Loucy (cell line): Measurements from ENCODE around the gene LAIR1.
"Not testable (repeated sequence)": the region's sequence is repeated elsewhere in the genome, so short reads cannot be mapped to it uniquely, and the experiment has no call there.

Experiments
- H2AFZ ChIP-seq: fragments of 200-600 bp; sonication (generic); 2 replicates; pipeline ENCODE4 v1.6.0; 2016; ENCODE audit warnings: antibody characterized with exemption, mild to moderate bottlenecking, low read length, moderate library complexity
- H3F3A ChIP-seq: fragments of 200-600 bp; 2 replicates; pipeline ENCODE4 v1.6.0; 2016; ENCODE audit warnings: antibody characterized with exemption, low read depth, mild to moderate bottlenecking
- H3K27me3 ChIP-seq: fragments of 200-600 bp; sonication (generic); 2 replicates; pipeline ENCODE4 v1.6.1; 2014; ENCODE audit warnings: low read length, mild to moderate bottlenecking; ENCODE audit not compliant: insufficient read depth, poor library complexity, severe bottlenecking
- H3K36me3 ChIP-seq: fragments of 200-600 bp; sonication (generic); 2 replicates; pipeline ENCODE4 v1.6.1; 2016; ENCODE audit warnings: low read length; ENCODE audit not compliant: insufficient read depth
- H3K4me1 ChIP-seq: fragments of 200-600 bp; sonication (generic); 2 replicates; pipeline ENCODE4 v1.5.1; 2014; ENCODE audit warnings: low read length, mild to moderate bottlenecking; ENCODE audit not compliant: insufficient read depth, poor library complexity, severe bottlenecking
- H3K4me2 ChIP-seq: fragments of 200-600 bp; sonication (generic); 2 replicates; pipeline ENCODE4 v1.6.0; 2014; ENCODE audit warnings: antibody characterized with exemption, low read length, low read depth, mild to moderate bottlenecking; ENCODE audit not compliant: poor library complexity, severe bottlenecking
- H3K4me3 ChIP-seq: fragments of 200-600 bp; sonication (generic); 2 replicates; pipeline ENCODE4 v1.5.1; 2014; ENCODE audit warnings: low read length, mild to moderate bottlenecking, mixed read lengths; ENCODE audit not compliant: poor library complexity, severe bottlenecking
- H3K79me2 ChIP-seq: fragments of 200-600 bp; sonication (generic); 2 replicates; pipeline ENCODE4 v1.6.1; 2014; ENCODE audit warnings: low read length; ENCODE audit not compliant: insufficient read depth
- H3K9ac ChIP-seq: fragments of 200-600 bp; sonication (generic); 2 replicates; pipeline ENCODE4 v1.6.0; 2014; ENCODE audit warnings: mild to moderate bottlenecking, low read depth, low read length, moderate library complexity; ENCODE audit not compliant: poor library complexity, severe bottlenecking
- H3K9me2 ChIP-seq: fragments of 200-600 bp; sonication (generic); replicated peaks from 2 replicates; pipeline ENCODE4 v1.6.1; 2016; ENCODE audit warnings: low read depth, low read length, mixed read lengths
- H3K9me3 ChIP-seq: fragments of 200-600 bp; sonication (generic); 2 replicates; pipeline ENCODE4 v1.6.1; 2014; ENCODE audit warnings: mild to moderate bottlenecking, antibody characterized with exemption, low read length, low read depth; ENCODE audit not compliant: insufficient read depth
- H4K20me1 ChIP-seq: fragments of 200-600 bp; sonication (generic); 2 replicates; pipeline ENCODE4 v1.6.0; 2014; ENCODE audit warnings: antibody characterized with exemption, low read length, mild to moderate bottlenecking; ENCODE audit not compliant: insufficient read depth, poor library complexity, severe bottlenecking
- CTCF ChIP-seq: fragments of 200-600 bp; sonication (generic); conservative IDR thresholded peaks from 2 replicates; pipeline ENCODE4 v1.5.1; 2014; ENCODE audit warnings: mild to moderate bottlenecking, antibody characterized with exemption, low read length
- EZH2phosphoT487 ChIP-seq: fragments of 200-600 bp; IDR thresholded peaks from 2 replicates; pipeline ENCODE4 v1.6.1; 2018; ENCODE audit warnings: antibody characterized with exemption, mild to moderate bottlenecking, moderate library complexity, borderline replicate concordance

Gene LAIR1

GRCh38 chr19:54332149-54332548 lies 32.6 kb downstream of the LAIR1 start:
- Histone ChIP-seq H2AFZ (no peak overlapping the region), H3K4me2 (no peak overlapping the region), H3K4me3 (no peak overlapping the region), H3K9me3 (no peaks in the 10 kb centered on the region), H4K20me1 (no peaks in the 10 kb centered on the region), H3K27me3 (no peaks in the 10 kb centered on the region), H3F3A (no peaks in the 10 kb centered on the region), H3K4me1 (peaks cover 1% of the 10 kb centered on the region), H3K79me2 (no peaks in the 10 kb centered on the region), H3K36me3 (no peaks in the 10 kb centered on the region), H3K9me2 (no peaks in the 10 kb centered on the region), H3K9ac (no peak overlapping the region)
- no peak for TF ChIP-seq EZH2phosphoT487
- TF ChIP-seq CTCF, result no peak

GRCh38 chr19:54331626-54332025 lies 33.1 kb downstream of the LAIR1 start:
- H3K9me3 ChIP-seq, result no peaks in the 10 kb centered on the region
- H3K79me2 ChIP-seq, result no peaks in the 10 kb centered on the region
- no peaks in the 10 kb centered on the region for H3K27me3 ChIP-seq
- H3K4me2 ChIP-seq, result no peak overlapping the region
- no peak overlapping the region for H3K4me3 ChIP-seq
- no peaks in the 10 kb centered on the region for H4K20me1 ChIP-seq
- no peak overlapping the region for H3K9ac ChIP-seq
- H3K36me3 ChIP-seq, result no peaks in the 10 kb centered on the region
- H3K4me1 ChIP-seq, result peaks cover 5% of the 10 kb centered on the region
- no peaks in the 10 kb centered on the region for H3F3A ChIP-seq
- H3K9me2 ChIP-seq, result no peaks in the 10 kb centered on the region
- no peak overlapping the region for H2AFZ ChIP-seq
- no peak for TF ChIP-seq EZH2phosphoT487
- TF ChIP-seq CTCF, result no peak

GRCh38 chr19:54329476-54330165 lies 35.1 kb downstream of the LAIR1 start:
- no peak overlapping the region for H2AFZ ChIP-seq
- H3K4me2 ChIP-seq, result no peak overlapping the region
- H3F3A ChIP-seq, result no peaks in the 10 kb centered on the region
- H3K4me1 ChIP-seq, result peaks cover 12% of the 10 kb centered on the region
- no peaks in the 10 kb centered on the region for H4K20me1 ChIP-seq
- no peak overlapping the region for H3K9ac ChIP-seq
- no peaks in the 10 kb centered on the region for H3K27me3 ChIP-seq
- no peaks in the 10 kb centered on the region for H3K9me3 ChIP-seq
- no peaks in the 10 kb centered on the region for H3K9me2 ChIP-seq
- no peak overlapping the region for H3K4me3 ChIP-seq
- TF ChIP-seq EZH2phosphoT487, result no peak
- no peak for TF ChIP-seq CTCF
- no peaks in the 10 kb centered on the region for H3K36me3 ChIP-seq
- no peaks in the 10 kb centered on the region for H3K79me2 ChIP-seq

GRCh38 chr19:54328781-54329180 lies 36.0 kb downstream of the LAIR1 start:
- not testable (repeated sequence) for H4K20me1 ChIP-seq, H3K4me3 ChIP-seq, H3K79me2 ChIP-seq, H3K9me2 ChIP-seq, H3K27me3 ChIP-seq, H3K9ac ChIP-seq, H3K36me3 ChIP-seq, H3F3A ChIP-seq, H3K9me3 ChIP-seq, H3K4me2 ChIP-seq, H2AFZ ChIP-seq
- H3K4me1 ChIP-seq, result peaks cover 12% of the 10 kb centered on the region
